Esophagus muscularis mucosa (tissue), 4 donors: ENCODE results near the gene CCDC12. TPM values are rescaled to one million over a fixed set of nuclear protein-coding genes. Genes with fewer than 3 reads are reported as not detected.

Experiments used
- DNase-seq: peaks from one replicate; pipeline ENCODE4 v3.0.0-alpha.2; 2017; ENCODE audit errors: extremely low spot score
- H3K27ac ChIP-seq, 4 donors: fragments of 200-600 bp; sonication (generic); replicated peaks in 1 of 4; 1 replicate in 3 of 4; 2 replicates in 1 of 4; pipeline ENCODE4 v1.5.1; 2016 to 2019; ENCODE audit warnings: mild to moderate bottlenecking in 1 of 4
- H3K27me3 ChIP-seq, 4 donors: fragments of 200-600 bp; sonication (generic); one replicate each; pipeline versions ENCODE4 v1.5.1 to v1.6.0; 2016 to 2019
- H3K36me3 ChIP-seq, 4 donors: fragments of 200-600 bp; sonication (generic); one replicate each; pipeline ENCODE4 v1.5.1; 2016 to 2019
- H3K4me1 ChIP-seq, 4 donors: fragments of 200-600 bp; sonication (generic); one replicate each; pipeline ENCODE4 v1.5.1; 2016 to 2019
- H3K4me3 ChIP-seq, 4 donors: fragments of 200-600 bp; sonication (generic); 1 replicate in 2 of 4; 2 replicates in 2 of 4; pipeline ENCODE4 v1.5.1; 2016 to 2019; ENCODE audit warnings: mild to moderate bottlenecking in 4 of 4, moderate library complexity in 1 of 4
- H3K9me3 ChIP-seq, 4 donors: fragments of 200-600 bp; sonication (generic); 1 replicate in 3 of 4; 2 replicates in 1 of 4; pipeline ENCODE4 v1.5.1; 2016 to 2019
- EP300 ChIP-seq: sonication (generic); formaldehyde crosslinking; IDR thresholded peaks from one replicate; pipeline ENCODE4 v1.6.1; 2017; ENCODE audit warnings: antibody characterized with exemption
- POLR2A ChIP-seq: fragments of 450-650 bp; IDR thresholded peaks from one replicate; pipeline ENCODE4 v1.6.1; 2017; ENCODE audit warnings: antibody characterized with exemption, moderate library complexity, mild to moderate bottlenecking, low read depth
- POLR2AphosphoS5 ChIP-seq, 2 donors: sonication (generic); formaldehyde crosslinking; IDR thresholded peaks; one replicate each; pipeline ENCODE4 v1.6.1; 2017; ENCODE audit warnings: antibody characterized with exemption in 2 of 2
- WGBS: methylation state at CpG from one replicate; pipeline ENCODE4 v1.1.5; 2018; 5-methylcytosine and 5-hydroxymethylcytosine counted together
- intact Hi-C: fragments of 100-400 bp; cut with DNase I; formaldehyde crosslinking; loops from one replicate; pipeline ENCODE4 v1.15.1; 2023
- total RNA-seq, 4 donors: library from RNA; depleted of rRNA; stranded (reverse); fragments of >200 nt; gene quantifications; one replicate each; pipeline versions ENCODE4 v1.1.0 to v1.2.1, GENCODE V29; 2016
- TF ChIP-seq, protein P1 (sequence below), 3 experiments: fragments of 200-600 bp in 2 of 3; fragments of 450-650 bp in 1 of 3; sonication (generic) in 2 of 3; IDR thresholded peaks; one replicate each; pipeline ENCODE4 v1.5.1; 2017 to 2019; ENCODE audit warnings: antibody characterized with exemption in 3 of 3, mild to moderate bottlenecking in 2 of 3, moderate library complexity in 1 of 3

Gene CCDC12
- total RNA-seq, 4 donors from 2014 or later, result 27.5 to 54.8 (median 36.7) TPM

DNA sequence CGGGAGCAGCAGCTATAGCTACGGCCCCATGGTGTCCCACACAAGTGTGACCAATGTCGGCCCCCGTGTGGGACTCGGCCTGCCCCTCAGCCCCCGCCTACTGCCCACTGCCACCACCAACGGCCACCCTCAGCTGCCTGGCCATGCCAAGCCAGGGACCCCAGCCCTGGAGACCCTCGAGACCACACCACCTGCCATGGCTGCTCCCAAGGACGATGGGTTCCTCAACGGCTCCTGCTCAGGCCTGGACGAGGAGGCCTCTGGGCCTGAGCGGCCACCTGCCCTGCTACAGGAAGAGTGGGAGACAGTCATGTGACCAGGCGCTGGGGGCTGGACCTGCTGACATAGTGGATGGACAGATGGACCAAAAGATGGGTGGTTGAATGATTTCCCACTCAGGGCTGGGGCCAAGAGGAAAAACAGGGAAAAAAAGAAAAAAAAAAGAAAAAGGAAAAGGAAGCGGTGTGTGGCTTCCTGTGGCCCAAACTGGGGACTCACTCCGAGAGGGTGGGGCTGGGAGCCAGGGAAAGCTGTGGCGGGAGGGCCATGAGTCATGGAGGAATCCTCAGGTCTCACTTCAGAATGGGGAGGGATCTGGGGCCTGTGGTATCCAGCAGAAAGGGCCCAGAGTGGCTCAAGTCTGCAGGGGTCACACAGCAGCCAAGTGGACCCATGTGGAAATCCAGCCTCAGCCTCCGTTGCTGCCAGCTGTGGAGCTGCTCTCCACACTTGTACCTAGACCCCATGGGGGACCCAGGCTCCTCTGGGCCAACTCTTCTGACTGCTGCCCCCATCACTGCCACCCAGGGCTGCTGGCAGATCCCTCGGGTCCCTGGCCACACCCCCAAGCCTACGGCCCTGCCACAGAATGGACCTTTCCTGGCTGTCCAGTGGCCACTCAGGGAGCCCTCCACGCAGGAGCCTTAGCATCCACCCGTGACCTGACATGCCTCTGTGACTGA, 72.9 kb downstream of the CCDC12 start:
- peak in 1 of 2 donors; percentile 6 for TF ChIP-seq POLR2AphosphoS5 (IDR thresholded peaks at IDR 0.05)
- TF ChIP-seq, protein P1, sequence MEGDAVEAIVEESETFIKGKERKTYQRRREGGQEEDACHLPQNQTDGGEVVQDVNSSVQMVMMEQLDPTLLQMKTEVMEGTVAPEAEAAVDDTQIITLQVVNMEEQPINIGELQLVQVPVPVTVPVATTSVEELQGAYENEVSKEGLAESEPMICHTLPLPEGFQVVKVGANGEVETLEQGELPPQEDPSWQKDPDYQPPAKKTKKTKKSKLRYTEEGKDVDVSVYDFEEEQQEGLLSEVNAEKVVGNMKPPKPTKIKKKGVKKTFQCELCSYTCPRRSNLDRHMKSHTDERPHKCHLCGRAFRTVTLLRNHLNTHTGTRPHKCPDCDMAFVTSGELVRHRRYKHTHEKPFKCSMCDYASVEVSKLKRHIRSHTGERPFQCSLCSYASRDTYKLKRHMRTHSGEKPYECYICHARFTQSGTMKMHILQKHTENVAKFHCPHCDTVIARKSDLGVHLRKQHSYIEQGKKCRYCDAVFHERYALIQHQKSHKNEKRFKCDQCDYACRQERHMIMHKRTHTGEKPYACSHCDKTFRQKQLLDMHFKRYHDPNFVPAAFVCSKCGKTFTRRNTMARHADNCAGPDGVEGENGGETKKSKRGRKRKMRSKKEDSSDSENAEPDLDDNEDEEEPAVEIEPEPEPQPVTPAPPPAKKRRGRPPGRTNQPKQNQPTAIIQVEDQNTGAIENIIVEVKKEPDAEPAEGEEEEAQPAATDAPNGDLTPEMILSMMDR (IDR thresholded peaks at IDR 0.05), result no peak
- peaks cover 0 to 21% (median 3%) of the 10 kb centered on the region in 4 donors for H3K27me3 ChIP-seq
- DNase-seq, result no peak
- WGBS, result 74% methylated on average over 9 of the region's 21 CpGs
- H3K27ac ChIP-seq, result no peak overlapping the region
- no peaks in the 10 kb centered on the region for H3K9me3 ChIP-seq
- intact Hi-C loops, result no loop called here
- H3K36me3 ChIP-seq, result no peaks in the 10 kb centered on the region
- H3K4me3 ChIP-seq, result no peak overlapping the region
- peaks cover 14 to 24% (median 17%) of the 10 kb centered on the region in 4 donors for H3K4me1 ChIP-seq

DNA sequence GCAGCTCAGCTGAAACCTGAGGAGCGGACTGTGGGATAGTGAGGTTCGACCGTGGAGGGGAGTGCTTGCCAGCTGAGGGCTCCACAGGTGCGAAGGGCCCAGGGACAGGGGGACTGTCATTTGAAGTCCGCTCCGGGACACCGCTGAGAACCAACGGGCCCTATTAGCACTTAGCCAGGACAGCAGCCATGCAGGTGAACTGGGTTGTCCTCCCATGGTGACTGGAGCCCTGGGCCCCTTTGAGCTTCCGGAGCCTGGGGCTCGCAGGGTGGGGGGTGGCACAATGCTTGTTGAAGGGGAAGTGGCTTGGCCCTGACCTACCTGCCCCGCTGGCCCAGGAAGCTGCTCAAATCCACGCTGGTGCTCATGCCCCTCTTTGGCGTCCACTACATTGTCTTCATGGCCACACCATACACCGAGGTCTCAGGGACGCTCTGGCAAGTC, 74.3 kb downstream of the CCDC12 start:
- H3K4me3 ChIP-seq, result no peak overlapping the region
- intact Hi-C loops, result no loop called here
- no peaks in the 10 kb centered on the region for H3K9me3 ChIP-seq
- no peak overlapping the region for H3K27ac ChIP-seq
- WGBS, result 93% methylated on average over 15 of the region's 15 CpGs
- no peak for DNase-seq
- H3K27me3 ChIP-seq, result peaks cover 0 to 32% (median 9%) of the 10 kb centered on the region in 4 donors
- no peaks in the 10 kb centered on the region for H3K36me3 ChIP-seq
- TF ChIP-seq POLR2AphosphoS5 (IDR thresholded peaks at IDR 0.05) (no peak), POLR2A (no peak), EP300 (no peak)
- TF ChIP-seq, protein P1 (IDR thresholded peaks at IDR 0.05), result no peak
- H3K4me1 ChIP-seq, result peaks cover 16 to 25% (median 16%) of the 10 kb centered on the region in 4 donors

DNA sequence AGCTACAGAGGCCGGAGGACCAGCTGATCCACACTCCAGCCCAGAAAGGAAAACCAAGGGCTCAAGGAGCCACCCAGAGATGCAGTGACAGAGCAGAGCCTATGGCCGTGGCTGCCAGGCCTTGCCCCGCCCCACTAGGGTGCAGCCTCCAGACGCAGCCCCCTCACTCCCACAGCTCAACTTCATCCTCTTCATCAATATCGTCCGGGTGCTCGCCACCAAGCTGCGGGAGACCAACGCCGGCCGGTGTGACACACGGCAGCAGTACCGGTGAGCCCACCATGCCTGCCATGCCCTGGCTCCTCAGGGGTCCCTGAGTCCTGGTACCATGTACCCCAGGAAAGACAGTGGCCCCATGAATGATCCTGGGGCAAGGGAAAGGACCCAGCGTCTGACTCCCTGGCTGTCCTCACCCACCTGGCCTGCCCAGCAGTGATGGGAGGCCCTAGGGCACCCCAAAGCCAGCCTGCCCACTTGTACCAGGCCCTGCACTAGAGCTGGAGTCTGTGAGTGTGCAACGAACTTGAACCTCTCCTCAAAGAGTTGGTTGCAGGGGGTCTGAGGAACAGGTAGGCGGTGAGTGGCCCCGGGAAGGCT, 74.9 kb downstream of the CCDC12 start:
- H3K4me3 ChIP-seq, result no peak overlapping the region
- H3K9me3 ChIP-seq, result no peaks in the 10 kb centered on the region
- H3K27me3 ChIP-seq, result peaks cover 0 to 32% (median 9%) of the 10 kb centered on the region in 4 donors
- TF ChIP-seq EP300, result no peak
- TF ChIP-seq POLR2A, result no peak
- no peak for TF ChIP-seq POLR2AphosphoS5 (IDR thresholded peaks at IDR 0.05)
- TF ChIP-seq, protein P1 (IDR thresholded peaks at IDR 0.05), result no peak
- no peak for DNase-seq
- H3K4me1 ChIP-seq, result peaks cover 16 to 25% (median 16%) of the 10 kb centered on the region in 4 donors
- intact Hi-C loops, result no loop called here
- no peak overlapping the region for H3K27ac ChIP-seq
- 100% methylated on average over 2 of the region's 17 CpGs for WGBS
- H3K36me3 ChIP-seq, result no peaks in the 10 kb centered on the region

DNA sequence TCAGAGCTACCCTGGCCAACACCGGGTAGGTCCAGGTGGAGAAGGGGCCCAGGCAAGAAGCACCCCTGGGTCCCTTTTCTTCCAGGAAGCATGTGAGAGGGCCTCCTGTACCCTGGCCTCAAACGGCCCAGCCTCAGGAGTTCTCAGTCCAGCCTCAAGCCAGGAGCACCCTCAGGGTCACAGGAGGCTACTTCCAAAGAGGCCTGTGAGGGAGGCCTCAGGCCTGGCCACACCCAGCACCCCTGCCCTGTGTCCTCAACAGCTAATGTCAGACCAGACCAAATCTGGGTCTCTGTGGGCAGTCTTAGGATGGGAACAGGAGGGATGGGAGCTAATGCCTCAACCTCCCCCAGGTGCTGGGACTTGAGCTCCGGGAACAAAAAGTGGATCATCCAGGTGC, 75.5 kb downstream of the CCDC12 start:
- intact Hi-C loops, result no loop called here
- H3K9me3 ChIP-seq, result no peaks in the 10 kb centered on the region
- DNase-seq, result no peak
- no peak overlapping the region for H3K27ac ChIP-seq
- peaks cover 0 to 28% (median 9%) of the 10 kb centered on the region in 4 donors for H3K27me3 ChIP-seq
- WGBS, result 80% methylated on average over 1 of the region's 3 CpGs
- H3K4me1 ChIP-seq, result peaks cover 16 to 25% (median 16%) of the 10 kb centered on the region in 4 donors
- H3K4me3 ChIP-seq, result no peak overlapping the region
- no peaks in the 10 kb centered on the region for H3K36me3 ChIP-seq
- no peak for TF ChIP-seq POLR2AphosphoS5 (IDR thresholded peaks at IDR 0.05)
- TF ChIP-seq, protein P1 (IDR thresholded peaks at IDR 0.05), result no peak
- no peak for TF ChIP-seq POLR2A
- TF ChIP-seq EP300, result no peak
